Bronchial epithelial cell (primary cell): ENCODE measurements around the gene APC. TPM values are rescaled to one million over a fixed set of nuclear protein-coding genes. Genes with fewer than 3 reads are reported as not detected.

Experiments used
- DNase-seq: peaks from one replicate; pipeline ENCODE4 v3.0.0-alpha.2; 2010; ENCODE audit warnings: low read depth
- FAIRE-seq: peaks from 2 replicates; lab custom pipeline; 2011; peaks lifted over from hg19 to GRCh38; lab: Jason Lieb, UNC
- H3K27me3 ChIP-seq: 2 replicates; pipeline ENCODE4 v1.5.1; 2011; ENCODE audit warnings: low read length; ENCODE audit not compliant: control insufficient read depth, insufficient read depth
- H3K36me3 ChIP-seq: 2 replicates; pipeline ENCODE4 v1.5.1; 2011; ENCODE audit warnings: low read length; ENCODE audit not compliant: control insufficient read depth, insufficient read depth
- H3K4me3 ChIP-seq: 2 replicates; pipeline ENCODE4 v1.5.1; 2011; ENCODE audit warnings: mild to moderate bottlenecking, low read depth, low read length, control low read depth
- total RNA-seq: library from RNA; depleted of rRNA; stranded (reverse); fragments of >200 nt; gene quantifications from 2 replicates; pipeline ENCODE4 v1.2.1, GENCODE V29; 2014
- TF ChIP-seq, protein P1 (sequence below): IDR thresholded peaks from 2 replicates; pipeline ENCODE4 v1.5.1; 2011; ENCODE audit warnings: mild to moderate bottlenecking, moderate library complexity, low read length, control low read depth, inconsistent platforms; ENCODE audit not compliant: insufficient read depth, severe bottlenecking

The APC gene
- total RNA-seq, 1 donor from 2014 or later, result 33.7 TPM

DNA sequence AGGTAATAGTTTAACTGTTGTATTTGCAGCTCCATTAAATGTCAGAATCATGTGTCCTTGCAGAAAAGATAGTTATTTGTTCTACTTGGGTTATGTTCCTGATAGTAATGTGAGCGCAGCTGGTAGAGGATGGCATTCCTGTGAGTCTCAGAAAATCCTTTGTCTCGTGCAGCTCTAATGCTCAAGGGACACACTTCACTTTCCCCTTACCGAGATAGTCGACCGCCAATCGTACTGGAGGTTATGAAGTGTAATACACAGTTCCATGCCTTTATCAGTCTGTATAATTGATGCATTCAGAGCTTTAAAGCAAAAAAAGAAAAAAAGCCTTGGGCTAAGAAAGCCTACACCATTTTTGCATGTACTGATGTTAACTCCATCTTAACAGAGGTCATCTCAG, 63.2 kb downstream of the APC start:
- Histone ChIP-seq H3K27me3 (no peaks in the 10 kb centered on the region), H3K4me3 (no peak overlapping the region), H3K36me3 (no peaks in the 10 kb centered on the region)
- TF ChIP-seq, protein P1, sequence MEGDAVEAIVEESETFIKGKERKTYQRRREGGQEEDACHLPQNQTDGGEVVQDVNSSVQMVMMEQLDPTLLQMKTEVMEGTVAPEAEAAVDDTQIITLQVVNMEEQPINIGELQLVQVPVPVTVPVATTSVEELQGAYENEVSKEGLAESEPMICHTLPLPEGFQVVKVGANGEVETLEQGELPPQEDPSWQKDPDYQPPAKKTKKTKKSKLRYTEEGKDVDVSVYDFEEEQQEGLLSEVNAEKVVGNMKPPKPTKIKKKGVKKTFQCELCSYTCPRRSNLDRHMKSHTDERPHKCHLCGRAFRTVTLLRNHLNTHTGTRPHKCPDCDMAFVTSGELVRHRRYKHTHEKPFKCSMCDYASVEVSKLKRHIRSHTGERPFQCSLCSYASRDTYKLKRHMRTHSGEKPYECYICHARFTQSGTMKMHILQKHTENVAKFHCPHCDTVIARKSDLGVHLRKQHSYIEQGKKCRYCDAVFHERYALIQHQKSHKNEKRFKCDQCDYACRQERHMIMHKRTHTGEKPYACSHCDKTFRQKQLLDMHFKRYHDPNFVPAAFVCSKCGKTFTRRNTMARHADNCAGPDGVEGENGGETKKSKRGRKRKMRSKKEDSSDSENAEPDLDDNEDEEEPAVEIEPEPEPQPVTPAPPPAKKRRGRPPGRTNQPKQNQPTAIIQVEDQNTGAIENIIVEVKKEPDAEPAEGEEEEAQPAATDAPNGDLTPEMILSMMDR, result no peak
- DNase-seq, result no peak
- no peak for FAIRE-seq

DNA sequence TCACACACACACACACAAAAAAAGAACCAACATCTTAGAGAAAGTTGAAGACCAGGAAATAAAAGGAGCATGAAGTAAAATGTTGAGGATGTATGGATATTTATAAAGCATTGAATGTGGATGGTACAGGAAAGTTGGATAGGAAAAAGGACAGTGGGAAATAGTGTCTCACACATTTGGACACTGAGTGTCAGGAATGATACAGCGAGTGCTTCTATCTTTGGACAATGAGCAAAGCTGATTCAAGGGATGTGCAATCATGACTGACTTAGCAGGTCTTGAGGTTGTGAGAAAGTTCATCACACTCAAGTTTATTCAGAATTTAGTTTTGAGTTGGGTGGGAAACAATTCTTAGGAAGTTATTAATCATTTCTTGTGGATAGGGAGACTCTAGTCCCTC, 73.3 kb downstream of the APC start:
- Histone ChIP-seq H3K27me3 (no peaks in the 10 kb centered on the region), H3K36me3 (peaks cover 1% of the 10 kb centered on the region), H3K4me3 (no peak overlapping the region)
- DNase-seq (no peak), FAIRE-seq (no peak)
- TF ChIP-seq, protein P1, result no peak

DNA sequence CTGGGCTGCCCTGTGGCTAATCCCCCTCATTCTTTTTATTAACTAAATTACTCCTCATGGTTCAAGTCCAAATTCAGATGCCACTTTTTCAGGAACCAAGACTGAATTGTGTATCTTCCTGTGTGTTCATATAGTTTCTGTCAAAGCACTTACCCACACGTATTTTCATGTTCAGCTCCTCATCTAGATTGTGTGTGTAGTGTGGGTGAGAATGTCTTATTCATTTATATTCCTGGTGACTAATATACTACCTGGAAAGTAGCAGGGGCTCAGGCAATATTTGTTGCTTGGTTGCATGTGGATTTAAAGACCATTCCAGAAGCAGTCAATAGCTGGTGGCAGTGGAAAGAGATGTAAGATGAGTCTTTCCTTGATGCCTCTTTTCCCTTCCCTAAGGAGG, 74.9 kb downstream of the APC start:
- peaks cover 1% of the 10 kb centered on the region for H3K36me3 ChIP-seq
- no peak overlapping the region for H3K4me3 ChIP-seq
- no peak for DNase-seq
- no peaks in the 10 kb centered on the region for H3K27me3 ChIP-seq
- no peak for FAIRE-seq
- TF ChIP-seq, protein P1, result no peak

DNA sequence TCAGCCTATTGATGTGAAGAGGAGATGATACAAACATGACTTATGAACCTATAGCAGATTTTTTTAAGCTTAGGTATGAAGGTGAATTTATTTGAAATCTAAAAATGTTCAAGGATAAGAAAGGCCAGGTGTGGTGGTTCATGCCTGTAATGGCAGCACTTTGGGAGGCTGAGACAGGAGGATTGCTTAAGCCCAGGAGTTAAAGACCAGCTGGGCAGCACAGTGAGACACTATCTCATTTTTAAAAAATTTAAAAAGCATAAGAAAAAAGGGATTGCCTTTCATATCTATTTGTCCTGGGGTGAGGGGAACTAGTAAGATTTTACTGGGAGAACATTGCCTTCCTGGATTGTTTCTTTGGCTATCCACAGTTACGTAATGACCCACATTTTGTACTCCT, 82.6 kb downstream of the APC start:
- no peak for FAIRE-seq
- DNase-seq, result no peak
- no peak overlapping the region for H3K4me3 ChIP-seq
- H3K36me3 ChIP-seq, result peaks cover 4% of the 10 kb centered on the region
- no peaks in the 10 kb centered on the region for H3K27me3 ChIP-seq
- TF ChIP-seq, protein P1, result no peak

DNA sequence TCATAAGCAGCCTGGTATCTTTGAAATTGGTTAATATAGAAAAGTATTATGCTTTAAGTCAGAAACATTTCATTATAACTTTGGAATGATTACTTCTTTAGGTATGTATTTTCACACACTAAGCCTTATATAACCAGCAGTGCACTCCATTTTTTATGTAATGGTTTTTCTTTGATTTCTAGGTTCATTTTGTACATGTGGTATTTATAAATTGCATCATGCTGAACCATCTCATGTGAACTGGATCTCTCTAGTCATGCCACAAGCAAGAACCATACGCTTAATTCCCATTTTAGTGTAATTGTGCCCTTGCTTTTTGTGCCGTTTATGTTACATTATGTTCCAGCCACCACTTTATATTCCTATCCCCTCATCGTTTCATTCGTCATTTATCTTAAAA, 84.8 kb downstream of the APC start:
- FAIRE-seq (no peak), DNase-seq (no peak)
- Histone ChIP-seq H3K27me3 (no peaks in the 10 kb centered on the region), H3K36me3 (peaks cover 3% of the 10 kb centered on the region), H3K4me3 (no peak overlapping the region)
- TF ChIP-seq, protein P1, result no peak

DNA sequence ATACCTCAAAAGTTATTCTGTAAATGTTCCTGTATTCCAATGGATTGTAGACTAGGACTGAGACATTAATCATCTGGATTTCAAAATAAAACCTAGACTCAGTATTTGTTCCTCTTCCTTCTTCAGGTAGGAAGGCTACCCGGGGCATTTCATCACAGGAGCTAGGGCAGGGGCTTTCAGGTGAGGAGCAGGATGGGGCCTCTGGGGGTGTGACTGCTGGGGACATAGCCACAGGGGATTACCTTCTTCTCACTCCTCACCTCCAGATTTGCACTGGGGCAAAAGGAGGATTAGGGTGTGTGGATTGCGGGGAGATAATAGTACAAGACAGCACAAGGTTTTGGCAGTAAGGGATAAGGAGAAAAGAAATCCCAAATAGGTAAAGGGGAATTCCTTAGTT, 85.5 kb downstream of the APC start:
- TF ChIP-seq, protein P1, result no peak
- peaks cover 4% of the 10 kb centered on the region for H3K36me3 ChIP-seq

More for the DNA sequence above, 85.5 kb downstream of the APC start:
- FAIRE-seq (no peak), DNase-seq (no peak)
- Histone ChIP-seq H3K4me3 (no peak overlapping the region), H3K27me3 (no peaks in the 10 kb centered on the region)
